AG09319 (cell line): Measurements from ENCODE around the gene P2RX7.

ENCODE experiments used
- DNase-seq: peaks from one replicate; pipeline ENCODE4 v3.0.0-alpha.2; 2010; ENCODE audit warnings: low read depth; ENCODE audit errors: extremely low read depth
- TF ChIP-seq, protein P1 (sequence below): IDR thresholded peaks from 2 replicates; pipeline ENCODE4 v1.5.1; 2011; ENCODE audit warnings: low read depth, mild to moderate bottlenecking, inconsistent platforms, low read length, moderate library complexity

Gene P2RX7

DNA sequence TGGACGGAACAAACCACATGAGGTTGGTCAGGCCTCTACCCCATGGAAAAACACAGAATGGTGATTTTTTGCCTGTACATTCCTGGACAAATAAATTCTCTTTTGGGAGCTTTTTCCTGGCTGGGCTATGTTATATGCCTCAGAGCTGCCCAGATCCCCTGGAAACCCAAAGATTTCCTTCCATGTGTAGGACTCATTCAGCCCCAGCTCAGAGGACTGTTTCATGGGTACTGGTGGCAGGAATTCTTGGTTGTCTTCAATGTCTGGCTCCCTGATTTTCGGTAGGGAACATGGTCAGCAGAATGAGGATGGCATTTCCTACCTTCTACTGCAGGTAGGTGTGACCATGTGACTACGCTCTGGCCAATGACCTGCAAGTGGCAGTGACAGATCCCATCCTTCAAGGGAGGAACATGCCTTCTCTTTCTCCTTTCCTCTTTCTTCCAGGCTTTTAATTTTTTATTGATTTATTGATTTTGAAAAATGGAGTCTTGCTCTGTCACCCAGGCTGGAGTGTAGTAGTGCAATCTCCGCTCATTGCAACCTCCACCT, 15.4 kb upstream of the P2RX7 start:
- TF ChIP-seq, protein P1, sequence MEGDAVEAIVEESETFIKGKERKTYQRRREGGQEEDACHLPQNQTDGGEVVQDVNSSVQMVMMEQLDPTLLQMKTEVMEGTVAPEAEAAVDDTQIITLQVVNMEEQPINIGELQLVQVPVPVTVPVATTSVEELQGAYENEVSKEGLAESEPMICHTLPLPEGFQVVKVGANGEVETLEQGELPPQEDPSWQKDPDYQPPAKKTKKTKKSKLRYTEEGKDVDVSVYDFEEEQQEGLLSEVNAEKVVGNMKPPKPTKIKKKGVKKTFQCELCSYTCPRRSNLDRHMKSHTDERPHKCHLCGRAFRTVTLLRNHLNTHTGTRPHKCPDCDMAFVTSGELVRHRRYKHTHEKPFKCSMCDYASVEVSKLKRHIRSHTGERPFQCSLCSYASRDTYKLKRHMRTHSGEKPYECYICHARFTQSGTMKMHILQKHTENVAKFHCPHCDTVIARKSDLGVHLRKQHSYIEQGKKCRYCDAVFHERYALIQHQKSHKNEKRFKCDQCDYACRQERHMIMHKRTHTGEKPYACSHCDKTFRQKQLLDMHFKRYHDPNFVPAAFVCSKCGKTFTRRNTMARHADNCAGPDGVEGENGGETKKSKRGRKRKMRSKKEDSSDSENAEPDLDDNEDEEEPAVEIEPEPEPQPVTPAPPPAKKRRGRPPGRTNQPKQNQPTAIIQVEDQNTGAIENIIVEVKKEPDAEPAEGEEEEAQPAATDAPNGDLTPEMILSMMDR, result no peak
- no peak for DNase-seq

DNA sequence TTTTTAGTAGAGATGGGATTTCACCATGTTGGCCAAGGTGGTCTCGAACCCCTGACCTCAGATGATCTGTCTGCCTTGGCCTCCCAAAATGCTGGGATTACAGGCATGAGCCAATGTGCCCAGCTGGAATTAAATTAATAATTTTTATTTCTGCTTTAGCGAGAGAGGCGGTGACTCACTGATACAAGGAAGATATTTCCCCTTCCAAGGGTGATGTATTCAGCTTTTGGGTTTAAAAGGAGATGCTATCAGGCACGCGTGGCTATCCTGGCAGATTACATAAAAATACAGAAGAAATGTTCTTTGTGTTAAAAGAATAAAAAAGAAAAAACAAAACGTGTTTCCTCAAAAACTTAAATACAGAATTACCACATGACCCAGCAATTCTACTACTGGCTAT, 12.4 kb upstream of the P2RX7 start:
- DNase-seq, result no peak
- TF ChIP-seq, protein P1, result no peak

DNA sequence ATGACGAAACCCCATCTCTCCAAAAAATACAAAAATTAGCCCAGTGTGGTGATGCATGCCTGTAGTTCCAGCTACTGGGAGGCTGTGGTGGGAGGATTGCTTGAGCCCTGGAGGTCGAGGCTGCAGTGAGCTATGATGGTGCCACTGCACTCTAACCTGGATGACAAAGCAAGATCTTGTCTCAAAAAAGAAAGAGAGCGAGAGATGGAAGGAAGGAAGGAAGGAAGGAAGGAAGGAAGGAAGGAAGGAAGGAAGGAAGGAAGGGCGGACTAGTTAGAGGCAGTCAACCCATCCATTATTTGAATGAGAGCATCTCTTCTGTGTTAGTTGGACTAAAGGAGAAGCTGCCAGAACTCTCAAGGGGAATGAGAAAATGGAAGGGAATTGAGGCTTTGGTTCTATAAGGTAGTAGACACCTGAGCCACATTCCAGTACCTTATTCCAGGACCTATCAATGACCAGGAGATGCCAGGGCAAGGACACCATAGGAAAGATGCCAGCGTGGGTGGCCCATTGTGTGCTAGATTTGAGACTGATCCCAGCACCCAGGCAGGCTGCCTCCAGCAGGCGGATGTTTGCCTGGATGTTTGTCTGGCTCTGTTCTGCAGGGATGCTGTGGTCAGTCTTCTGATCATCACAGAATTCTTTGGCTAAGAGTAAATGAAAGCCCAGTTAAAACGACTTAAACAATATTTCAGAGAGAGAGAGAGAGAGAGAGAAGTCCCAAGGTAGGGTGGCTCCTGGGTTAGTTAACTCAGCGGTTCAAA, 11.5 kb upstream of the P2RX7 start:
- DNase-seq, result no peak
- TF ChIP-seq, protein P1, result no peak

DNA sequence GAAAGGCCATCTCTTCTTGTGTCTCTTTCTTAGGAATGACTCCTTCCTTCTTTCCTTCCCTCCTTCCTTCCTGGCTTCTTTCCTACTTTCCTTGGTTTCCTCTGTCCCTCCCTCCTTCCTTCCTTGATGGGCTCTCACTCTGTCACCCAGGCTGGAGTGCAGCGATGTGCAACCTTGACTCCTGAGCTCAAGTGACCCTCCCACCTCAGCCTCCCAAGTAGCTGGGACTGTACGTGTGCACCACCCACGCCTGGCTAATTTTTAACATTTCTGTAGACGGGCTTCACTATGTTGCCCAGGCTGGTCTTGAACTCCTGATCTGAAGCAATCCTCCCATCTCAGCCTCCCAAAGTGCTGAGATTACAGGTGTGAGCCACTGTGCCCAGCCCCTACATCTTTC, 10.9 kb upstream of the P2RX7 start:
- DNase-seq, result no peak
- TF ChIP-seq, protein P1, result no peak

DNA sequence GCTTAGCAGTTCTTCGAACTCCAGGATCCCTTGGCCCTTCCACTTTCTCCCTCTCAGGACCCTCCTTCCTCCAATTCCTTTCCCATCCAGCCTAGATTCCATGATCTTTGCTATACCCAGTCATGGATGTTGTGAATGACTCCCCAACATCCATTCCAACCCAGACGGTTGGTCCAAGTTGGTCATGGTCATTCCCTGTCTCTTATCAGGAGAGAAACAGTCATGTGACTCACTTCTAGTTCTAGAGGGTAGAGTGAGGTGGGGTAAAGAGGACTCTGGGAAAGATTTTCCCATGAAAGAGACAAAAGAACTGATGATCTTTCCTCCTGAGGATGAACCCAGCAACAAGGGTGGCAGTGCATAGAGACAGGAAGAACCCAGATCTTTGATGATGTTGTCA, 9.2 kb upstream of the P2RX7 start:
- no peak for DNase-seq
- TF ChIP-seq, protein P1, result no peak

DNA sequence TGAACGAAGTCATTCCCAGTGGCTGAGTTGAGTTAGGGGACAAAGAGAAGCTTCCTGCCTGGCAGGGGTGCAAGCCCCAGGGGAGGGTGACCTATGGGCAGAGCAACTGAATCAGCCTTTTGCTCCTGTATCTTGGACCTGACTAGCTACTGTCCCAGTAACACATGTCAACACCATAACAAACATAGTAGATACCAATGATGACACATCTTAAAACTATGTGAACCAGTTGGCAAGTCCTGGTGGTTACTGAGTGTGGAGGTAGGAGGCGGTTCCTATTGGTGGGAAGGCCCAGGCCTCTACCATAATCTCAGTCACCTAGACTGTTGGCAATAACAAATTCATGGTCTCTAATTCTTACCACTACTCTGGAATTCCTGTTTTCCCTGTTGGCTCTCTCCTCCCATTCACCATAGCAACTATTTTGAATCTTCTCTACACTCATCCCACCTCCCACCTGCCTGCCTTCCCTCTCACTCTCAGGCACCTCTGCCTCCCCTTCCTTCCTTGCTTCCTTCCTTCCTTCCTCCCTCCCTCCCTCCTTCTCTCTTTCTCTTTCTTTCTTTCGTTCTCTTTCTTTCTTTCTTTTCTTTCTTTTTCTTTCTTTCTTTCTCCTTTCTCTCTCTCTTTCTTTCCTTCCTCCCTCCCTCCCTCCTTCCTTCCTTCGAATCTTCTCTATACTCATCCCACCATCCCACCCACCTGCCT, 8.1 kb upstream of the P2RX7 start:
- no peak for DNase-seq
- TF ChIP-seq, protein P1, result no peak

DNA sequence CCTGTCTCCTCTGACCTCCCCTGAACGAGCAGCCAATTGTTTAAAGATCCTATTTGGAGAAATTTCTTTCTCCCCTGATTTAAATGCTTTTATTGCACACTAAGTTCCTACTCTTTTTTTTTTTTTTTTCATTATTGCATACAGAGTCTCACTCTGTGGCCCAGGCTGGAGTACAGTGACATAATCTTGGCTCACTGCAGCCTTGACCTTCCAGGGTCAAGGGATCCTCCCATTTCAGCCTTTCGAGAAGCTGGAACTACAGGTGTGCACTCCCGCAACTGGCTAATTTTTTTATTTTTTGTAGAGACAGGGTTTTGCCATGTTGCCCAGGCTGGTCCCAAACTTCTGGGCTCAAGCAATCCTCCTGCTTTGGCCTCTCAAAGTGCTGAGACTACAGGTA, 5.2 kb upstream of the P2RX7 start:
- DNase-seq, result no peak
- TF ChIP-seq, protein P1, result no peak
